ENCODE data around the gene GPR37L1.

DNA sequence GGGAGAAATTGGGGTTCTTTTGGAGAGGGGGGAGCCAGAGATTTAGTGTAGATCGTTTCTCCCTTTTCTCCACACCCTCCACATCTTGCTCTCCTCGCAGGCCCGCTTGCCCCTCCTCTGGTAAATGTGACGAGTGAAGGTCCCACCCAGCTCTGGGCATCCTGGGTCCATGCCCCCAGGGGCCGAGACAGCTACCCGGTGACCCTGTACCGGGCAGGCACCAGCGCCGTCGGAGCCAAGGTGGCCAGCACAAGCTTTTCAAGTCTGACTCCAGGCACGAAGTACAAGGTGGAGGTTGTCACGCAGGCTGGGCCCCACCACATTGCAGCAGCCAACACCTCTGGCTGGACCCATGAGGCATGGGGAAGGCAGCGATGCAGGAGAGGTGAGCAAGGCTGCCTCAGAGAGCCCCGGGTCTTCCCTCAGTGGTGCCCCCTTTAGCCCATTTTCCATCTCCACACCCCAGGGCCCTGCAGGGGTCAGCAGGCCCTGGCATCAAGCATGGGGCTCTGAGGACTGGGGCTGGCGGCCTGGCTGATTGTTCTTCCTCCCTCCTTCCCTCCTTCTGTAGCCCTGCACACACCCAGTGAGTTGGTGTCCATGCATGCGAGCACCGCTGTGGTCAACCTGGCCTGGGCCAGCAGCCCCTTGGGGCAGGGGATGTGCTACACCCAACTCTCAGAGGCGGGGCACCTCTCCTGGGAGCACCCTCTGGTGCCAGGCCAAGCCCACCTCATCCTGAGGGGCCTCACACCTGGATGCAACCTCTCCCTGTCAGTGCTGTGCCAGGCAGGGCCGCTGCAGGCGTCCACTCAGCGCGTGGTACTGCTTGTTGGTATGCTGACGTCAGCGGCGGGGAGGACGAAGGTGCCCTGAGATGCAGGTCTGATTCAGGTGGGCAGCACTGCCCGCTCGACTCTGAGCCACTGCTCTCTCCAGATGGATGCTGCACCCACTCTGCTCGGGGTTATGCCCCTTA is 54.5 kb downstream of the GPR37L1 start:
- TF ChIP-seq EZH2 (optimal IDR thresholded peaks at IDR 0.05; ENCODE audit: low read depth, low read length) = no peak
- TF ChIP-seq, protein P1, sequence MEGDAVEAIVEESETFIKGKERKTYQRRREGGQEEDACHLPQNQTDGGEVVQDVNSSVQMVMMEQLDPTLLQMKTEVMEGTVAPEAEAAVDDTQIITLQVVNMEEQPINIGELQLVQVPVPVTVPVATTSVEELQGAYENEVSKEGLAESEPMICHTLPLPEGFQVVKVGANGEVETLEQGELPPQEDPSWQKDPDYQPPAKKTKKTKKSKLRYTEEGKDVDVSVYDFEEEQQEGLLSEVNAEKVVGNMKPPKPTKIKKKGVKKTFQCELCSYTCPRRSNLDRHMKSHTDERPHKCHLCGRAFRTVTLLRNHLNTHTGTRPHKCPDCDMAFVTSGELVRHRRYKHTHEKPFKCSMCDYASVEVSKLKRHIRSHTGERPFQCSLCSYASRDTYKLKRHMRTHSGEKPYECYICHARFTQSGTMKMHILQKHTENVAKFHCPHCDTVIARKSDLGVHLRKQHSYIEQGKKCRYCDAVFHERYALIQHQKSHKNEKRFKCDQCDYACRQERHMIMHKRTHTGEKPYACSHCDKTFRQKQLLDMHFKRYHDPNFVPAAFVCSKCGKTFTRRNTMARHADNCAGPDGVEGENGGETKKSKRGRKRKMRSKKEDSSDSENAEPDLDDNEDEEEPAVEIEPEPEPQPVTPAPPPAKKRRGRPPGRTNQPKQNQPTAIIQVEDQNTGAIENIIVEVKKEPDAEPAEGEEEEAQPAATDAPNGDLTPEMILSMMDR (IDR thresholded peaks at IDR 0.05; ENCODE audit: low read length) = no peak
